Pericardium fibroblast (primary cell): ENCODE measurements around the gene CAMK4. TPM values are rescaled to one million over a fixed set of nuclear protein-coding genes. Genes with fewer than 3 reads are reported as not detected.

Experiments used
- total RNA-seq: library from RNA; depleted of rRNA; stranded (reverse); fragments of >200 nt; gene quantifications from 2 replicates; pipeline ENCODE4 v1.2.3, GENCODE V29; 2015

CAMK4 gene
- total RNA-seq: 0.43 and 1.1 TPM in 2 replicates

DNA sequence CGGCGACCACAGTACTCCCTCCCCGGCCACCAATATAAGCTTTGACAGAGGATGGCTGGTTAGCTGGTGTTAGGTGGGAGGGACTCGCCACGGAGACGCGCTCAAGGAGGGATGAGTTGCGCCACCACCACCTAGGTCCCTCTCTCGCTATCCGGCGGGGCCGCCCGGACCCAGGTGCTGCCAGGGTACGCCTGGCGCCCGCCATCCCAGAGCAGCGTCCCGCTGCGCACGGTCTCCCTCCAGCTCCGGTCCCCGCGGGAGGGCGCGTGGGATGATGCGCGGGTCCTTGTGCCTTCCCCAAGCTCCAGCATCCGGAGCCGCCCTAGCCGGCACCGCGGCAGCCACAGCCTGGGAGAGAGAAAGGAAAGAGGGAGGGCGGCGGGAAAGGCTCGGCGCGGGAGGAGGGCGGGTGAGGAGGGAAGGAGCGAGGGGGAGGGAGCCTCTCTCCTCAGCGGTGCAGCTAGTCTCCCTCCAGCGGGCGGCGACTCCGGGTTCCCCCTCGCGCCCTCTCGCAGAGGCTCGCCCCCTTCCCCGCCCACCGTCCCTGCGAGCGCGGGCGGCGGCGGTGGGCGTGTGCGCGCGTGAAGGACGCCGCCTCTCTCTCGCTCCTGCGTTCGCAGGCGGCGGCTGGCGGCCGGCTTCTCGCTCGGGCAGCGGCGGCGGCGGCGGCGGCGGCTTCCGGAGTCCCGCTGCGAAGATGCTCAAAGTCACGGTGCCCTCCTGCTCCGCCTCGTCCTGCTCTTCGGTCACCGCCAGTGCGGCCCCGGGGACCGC, at the start of gene CAMK4:
TSS of gene CAMK4 (plus strand) at position 598 of the 774 bp plus-strand sequence. CDS start at position 698, 100 bp downstream.

DNA sequence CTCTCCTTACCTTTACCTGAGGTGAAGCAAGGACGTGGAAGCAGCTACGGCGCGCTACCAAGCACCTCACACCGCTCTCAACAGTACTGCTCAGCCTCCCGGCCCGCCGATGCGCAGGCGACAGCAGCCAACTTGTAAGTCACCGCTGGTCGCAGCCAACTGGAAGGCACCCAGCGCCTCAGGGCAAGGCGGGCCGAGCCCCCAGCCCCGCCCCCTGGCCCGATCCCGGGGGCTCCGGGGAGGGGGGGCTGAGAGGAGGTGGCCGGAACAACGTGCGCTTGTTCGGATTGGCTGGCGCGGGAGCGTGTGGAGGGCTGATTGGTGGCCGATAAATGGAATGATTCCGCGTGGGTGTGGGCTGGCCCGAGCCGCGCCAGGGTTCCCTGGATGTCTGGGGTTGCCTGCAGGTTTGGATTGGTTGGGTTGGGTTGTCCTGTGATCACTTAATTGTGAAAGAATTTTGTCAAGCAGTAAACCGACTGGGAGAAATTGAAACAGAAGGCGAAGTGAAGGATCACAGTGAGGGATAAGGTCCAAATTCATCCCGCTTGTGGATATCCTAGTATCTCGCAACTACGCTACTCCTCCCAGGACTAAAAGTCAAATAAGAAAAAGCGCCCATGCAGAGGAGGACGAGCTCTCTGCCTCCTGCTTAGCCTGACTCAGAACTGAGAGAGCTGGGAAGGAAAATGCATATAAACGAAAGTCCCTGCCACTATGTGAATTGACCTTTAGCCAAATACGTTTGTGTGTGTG, 288.4 kb downstream of the CAMK4 start, which contains the start of gene STARD4:
TSS of gene STARD4 (minus strand) at position 161 of the 756 bp plus-strand sequence. CDS start 5,102 bp downstream, outside the sequence.

Other genes with a start within 250 kb of the CAMK4 start
- 0.47 and 0.85 TPM in 2 replicates for gene TSLP, start 152.7 kb upstream of the CAMK4 start, total RNA-seq
- 15.5 and 23.9 TPM in 2 replicates for gene WDR36, start 132.0 kb upstream of the CAMK4 start, total RNA-seq